ENCODE results near the gene TMEM170A.

- no peak for TF ChIP-seq CTCF (IDR thresholded peaks at IDR 0.05; ENCODE audit: low read depth, low read length)
- TF ChIP-seq POLR2A (IDR thresholded peaks at IDR 0.05; ENCODE audit: extremely low read depth, insufficient read length): no peak
- no peak for TF ChIP-seq MAX (IDR thresholded peaks at IDR 0.05; ENCODE audit: low read depth, low read length)
These were observed 42.1 kb upstream of the TMEM170A start for GRCh38 chr16:75506574-75506973.
